Skin of body (tissue), 2 donors: ENCODE data around the gene MAP2K7. TPM values are rescaled to one million over a fixed set of nuclear protein-coding genes. Genes with fewer than 3 reads are reported as not detected.
A peak's percentile ranks its signal among the peaks of the same experiment; 100 is the strongest.
"Not testable (repeated sequence)": the region's sequence is repeated elsewhere in the genome, so short reads cannot be mapped to it uniquely, and the experiment has no call there.

ENCODE experiments used
- DNase-seq: peaks from one replicate; lab custom pipeline; 2025; lab: John Stamatoyannopoulos, UW
- total RNA-seq: library from RNA; depleted of rRNA; stranded (reverse); fragments of >200 nt; gene quantifications from one replicate; pipeline ENCODE4 v1.2.3, GENCODE V29; 2014

Gene MAP2K7
- 9.7 TPM for total RNA-seq

- peak; percentile 100 for DNase-seq
Observed at GRCh38 chr19:7903244-7904073, at the start of gene MAP2K7. MAP2K7 (plus strand) TSS chr19:7903877; CDS start chr19:7903945, 68 bp downstream.

DNA sequence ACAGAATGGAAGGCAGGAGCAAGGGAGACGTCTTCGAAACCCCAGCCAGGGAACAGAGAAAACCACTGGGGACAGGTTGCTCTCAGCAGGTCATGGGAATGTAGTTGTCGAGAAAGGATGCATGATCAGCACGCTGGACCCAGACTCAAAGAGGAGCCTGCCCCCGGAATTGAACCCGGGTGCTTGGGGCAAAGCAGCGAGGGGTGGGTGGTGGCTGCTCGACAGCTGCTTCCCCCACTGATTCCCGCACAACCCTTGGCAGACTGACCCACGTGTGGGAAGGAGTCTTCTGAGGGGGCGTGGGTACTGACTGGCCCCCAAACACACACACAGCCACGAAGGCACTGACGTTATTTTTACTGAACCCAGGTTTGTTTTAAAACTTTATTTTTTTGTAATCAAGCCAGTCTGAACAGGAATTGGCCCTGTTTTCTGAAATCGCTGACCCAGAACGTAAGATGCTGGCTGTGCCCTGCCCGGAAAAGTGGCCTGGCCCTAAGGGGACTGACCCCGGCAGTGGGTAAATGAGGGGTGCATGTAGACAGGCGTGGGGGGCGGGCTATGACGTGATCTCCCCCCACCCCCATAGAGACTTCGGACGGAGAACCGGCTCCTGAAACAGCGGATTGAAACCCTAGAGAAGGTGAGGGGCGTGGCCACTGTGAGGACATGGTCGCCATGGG is 48.1 kb upstream of the MAP2K7 start:
- DNase-seq: no peak

GRCh38 chr19:7856109-7856591 is 47.5 kb upstream of the MAP2K7 start:
- no peak for DNase-seq

DNA sequence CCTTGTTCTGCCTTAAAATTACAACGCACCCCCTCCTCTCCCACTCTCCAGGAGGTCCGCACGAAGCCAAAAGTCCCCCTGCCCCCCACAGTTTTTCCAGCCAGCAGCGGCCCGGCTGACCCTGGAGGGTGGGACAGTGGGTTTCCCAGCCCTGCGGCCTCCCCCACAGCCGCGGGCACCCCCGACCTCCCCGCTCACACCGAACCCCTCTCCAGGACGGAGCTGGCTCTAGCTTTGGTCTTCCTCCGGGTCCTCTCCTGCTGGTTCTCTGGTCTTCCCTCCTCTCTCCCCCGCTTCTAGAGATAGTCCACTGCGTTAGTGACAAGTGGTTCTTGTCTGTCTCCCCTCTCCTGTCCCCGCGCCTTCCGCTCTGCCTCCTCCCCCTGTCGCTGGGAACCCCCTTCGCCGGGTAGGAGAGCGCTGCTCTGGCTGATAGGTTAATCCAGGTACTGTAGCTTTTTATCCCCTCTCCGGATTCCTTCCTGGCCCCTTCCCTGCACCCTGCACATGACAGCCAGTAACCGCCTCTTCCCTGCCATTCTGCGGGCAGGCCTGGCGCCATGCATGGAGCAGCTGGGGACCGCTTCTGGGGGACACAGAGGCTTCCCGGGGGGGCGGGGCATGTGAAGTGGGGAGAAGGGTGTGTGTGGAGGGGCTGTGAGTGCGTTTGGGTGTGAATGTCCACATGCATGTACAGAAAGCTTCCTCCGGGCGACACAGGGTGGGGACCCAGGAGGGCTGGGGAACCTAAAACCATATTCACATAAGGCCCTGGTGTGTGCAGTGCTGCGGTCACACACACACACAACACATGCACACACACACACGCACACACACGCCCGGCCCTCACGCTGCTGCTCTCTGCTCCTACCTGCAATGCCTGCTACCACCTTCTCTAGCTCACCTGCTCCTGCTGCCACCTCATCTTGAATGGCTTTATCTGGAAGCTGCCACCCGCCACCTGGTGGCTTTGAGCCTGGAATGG is 46.7 kb upstream of the MAP2K7 start:
- DNase-seq: no peak

DNA sequence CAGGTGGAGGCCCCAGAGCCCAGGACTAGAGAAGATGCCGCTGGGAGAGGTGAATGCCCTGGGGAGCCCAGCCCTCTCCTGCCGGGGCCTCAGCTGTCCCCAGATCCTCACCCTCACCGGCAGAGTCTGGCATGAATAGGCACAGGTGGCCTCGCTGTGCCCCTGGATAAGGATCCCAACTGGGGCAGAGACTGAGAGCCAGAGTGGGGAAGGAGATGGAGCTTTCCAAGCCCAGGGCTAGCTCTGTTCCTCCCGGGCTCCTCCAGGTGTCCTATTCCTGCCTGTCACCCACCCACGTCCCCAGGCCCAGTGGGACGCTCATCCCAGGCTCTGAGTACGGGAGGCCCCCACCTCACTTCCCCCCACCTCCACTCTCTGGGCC is 46.0 kb upstream of the MAP2K7 start:
- no peak for DNase-seq

DNA sequence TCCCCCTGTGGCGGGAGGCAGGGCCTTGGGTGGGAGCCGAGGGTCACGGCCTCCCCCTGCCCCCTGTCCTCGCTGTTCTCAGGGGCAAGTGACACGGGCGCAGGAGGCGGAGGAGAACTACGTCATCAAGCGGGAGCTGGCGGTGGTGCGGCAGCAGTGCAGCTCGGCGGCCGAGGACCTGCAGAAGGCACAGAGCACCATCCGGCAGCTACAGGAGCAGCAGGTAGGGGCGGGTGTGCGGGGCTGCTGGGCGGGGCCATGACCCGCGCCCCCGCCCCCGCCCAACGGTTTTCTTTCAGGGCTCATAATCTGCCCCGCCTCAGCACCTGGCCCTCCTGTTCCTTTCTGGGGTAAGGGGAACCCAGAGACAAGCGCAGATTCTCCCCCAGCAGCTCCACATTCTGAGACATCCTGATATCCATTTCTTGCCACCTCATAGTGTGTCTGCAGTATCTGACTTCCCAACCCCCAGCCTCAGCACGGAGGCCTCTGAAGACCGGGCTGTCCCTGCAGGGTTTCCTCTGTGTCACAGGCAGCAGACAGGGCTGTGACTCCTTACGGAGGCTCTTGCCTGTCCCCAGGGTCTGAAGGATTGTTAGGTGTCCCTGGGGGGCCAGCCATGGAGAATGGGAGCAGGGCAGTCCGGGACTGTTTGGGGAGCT is 45.4 kb upstream of the MAP2K7 start:
- no peak for DNase-seq

DNA sequence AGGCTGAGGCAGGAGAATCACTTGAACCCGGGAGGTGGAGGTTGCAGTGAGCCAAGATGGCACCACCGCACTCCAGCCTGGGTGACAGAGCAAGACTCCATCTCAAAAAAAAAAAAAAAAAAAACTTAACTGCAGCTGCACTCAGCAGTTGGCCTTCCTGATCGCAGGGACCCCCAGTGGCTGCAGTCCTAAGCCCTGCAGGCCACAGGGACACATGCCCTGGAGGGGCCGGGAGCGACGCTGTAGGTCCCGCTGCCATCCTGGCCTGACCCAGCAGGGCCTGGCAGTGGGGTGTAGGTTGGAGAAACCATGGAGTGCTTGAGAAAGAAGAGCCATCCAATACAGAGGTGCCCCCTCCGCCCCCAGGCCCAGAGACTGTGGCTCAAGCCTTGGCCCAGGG is 44.6 kb upstream of the MAP2K7 start:
- DNase-seq: not testable (repeated sequence)

- no peak for DNase-seq
Observed at GRCh38 chr19:7859831-7860713, 43.6 kb upstream of the MAP2K7 start.

- DNase-seq: no peak
Observed at GRCh38 chr19:7860714-7861618, 42.7 kb upstream of the MAP2K7 start.

DNA sequence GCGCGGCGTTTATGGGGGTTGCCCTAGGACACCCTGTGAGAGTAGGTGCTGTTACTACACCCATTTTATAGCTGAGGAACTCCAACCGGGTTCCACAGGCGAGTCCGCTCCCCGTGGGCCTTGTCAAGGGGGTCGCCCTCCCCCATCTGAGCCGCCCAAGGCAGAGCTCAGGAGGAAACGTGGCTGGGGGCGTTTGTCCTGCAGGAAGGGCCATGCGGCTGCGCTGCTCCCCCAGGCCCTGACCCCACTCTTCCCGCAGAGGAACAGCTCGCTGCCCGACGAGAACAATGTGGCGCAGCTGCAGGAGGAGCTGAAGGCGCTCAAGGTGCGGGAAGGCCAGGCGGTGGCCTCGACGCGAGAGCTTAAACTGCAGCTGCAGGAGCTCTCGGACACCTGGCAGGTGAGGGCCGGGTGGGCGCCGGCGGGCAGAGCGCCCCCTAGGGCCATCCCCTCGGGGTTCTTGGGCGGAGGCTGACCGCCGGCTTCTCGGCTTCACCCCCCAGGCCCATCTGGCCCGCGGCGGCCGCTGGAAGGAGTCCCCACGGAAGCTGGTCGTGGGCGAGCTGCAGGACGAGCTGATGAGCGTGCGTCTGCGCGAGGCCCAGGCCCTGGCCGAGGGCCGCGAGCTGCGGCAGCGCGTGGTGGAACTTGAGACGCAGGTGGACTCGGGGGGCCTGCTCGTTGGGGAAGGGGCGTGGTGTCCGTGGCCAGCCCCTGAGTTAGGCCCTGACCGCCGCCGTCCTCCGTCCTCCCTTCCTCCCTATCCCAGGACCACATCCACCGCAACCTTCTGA is 41.9 kb upstream of the MAP2K7 start:
- DNase-seq: no peak

- DNase-seq: no peak
Observed at GRCh38 chr19:7862413-7862951, 41.2 kb upstream of the MAP2K7 start.

- no peak for DNase-seq
Observed at GRCh38 chr19:7863157-7863970, 40.3 kb upstream of the MAP2K7 start.

DNA sequence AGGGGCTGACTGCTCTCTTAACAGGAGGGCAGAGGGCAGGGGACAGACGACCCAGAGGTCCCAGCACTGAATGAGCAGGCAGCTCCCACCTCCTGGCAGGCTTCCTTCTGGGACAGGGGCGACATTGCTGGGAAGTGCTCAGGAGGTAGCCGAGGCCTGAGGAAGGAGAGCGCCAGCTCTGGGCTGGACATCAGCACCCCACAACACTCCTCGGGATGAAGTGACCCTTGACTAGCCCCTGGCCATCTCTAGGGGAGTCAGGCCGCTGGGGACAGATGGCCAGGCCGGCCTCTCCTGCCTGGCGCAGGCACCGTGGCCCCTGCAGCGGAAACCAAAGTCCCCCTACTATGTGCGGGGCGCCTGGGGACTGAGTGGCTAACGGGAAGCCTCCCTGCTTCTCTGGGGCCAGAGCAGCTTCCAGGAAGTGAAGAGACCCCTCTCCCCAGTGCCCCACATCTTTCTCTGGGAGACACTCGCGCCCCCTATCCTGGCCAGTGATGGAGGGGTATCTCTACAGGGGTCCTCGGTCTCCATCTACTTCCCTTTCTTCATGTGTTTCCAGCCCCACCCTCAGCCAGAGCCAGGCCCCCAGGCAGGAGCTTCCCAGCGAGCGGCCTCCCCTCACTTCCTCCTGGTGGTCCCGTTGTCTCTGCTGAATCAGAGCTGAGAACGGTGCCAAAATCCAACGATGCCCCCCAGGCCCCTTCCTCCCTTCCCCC is 39.5 kb upstream of the MAP2K7 start:
- no peak for DNase-seq

DNA sequence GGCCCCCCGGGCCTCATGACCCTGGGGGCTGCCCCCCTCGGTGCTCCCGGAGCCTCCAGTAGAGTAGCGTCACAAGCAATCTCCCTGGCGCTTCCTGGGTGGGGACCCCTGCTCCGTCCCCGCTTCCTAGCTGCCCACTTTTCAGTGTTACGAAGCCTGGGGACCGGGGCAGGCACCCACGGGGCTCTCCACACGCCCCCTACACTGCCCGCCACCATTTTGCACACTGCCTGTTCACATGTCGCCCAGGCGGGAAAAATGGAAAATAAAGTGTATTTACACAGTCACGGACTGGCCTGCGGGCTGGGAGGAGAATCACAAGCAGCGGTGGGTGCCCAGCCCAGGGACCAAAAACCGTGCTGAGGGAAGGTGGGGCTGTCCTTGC is 39.0 kb upstream of the MAP2K7 start:
- no peak for DNase-seq

GRCh38 chr19:7865262-7865911 is 38.3 kb upstream of the MAP2K7 start:
- DNase-seq: no peak
